Neural progenitor cell (in vitro differentiated cells): Measurements from ENCODE around the gene NR1H2. TPM values are rescaled to one million over a fixed set of nuclear protein-coding genes. Genes with fewer than 3 reads are reported as not detected.

Experiments
- DNase-seq: peaks from one replicate; pipeline ENCODE4 v3.0.0-alpha.2; 2016; ENCODE audit warnings: low spot score
- H2AFZ ChIP-seq: fragments of 200-600 bp; sonication (generic); replicated peaks from 2 replicates; pipeline ENCODE4 v1.6.1; 2016; ENCODE audit warnings: antibody characterized with exemption
- H3F3A ChIP-seq: fragments of 200-600 bp; sonication (generic); 2 replicates; pipeline ENCODE4 v1.6.1; 2016; ENCODE audit warnings: antibody characterized with exemption, low read depth
- H3K27ac ChIP-seq: fragments of 200-600 bp; sonication (generic); 2 replicates; pipeline ENCODE4 v1.5.1; 2016; ENCODE audit warnings: mild to moderate bottlenecking
- H3K27me3 ChIP-seq: fragments of 200-600 bp; sonication (generic); 2 replicates; pipeline ENCODE4 v1.6.1; 2016; ENCODE audit warnings: mild to moderate bottlenecking, moderate library complexity
- H3K36me3 ChIP-seq: fragments of 200-600 bp; sonication (generic); 2 replicates; pipeline ENCODE4 v1.5.1; 2016
- H3K4me1 ChIP-seq: fragments of 200-600 bp; sonication (generic); 2 replicates; pipeline ENCODE4 v1.6.1; 2016; ENCODE audit warnings: mixed run types
- H3K4me2 ChIP-seq: fragments of 200-600 bp; sonication (generic); 2 replicates; pipeline ENCODE4 v1.6.1; 2016
- H3K4me3 ChIP-seq: fragments of 200-600 bp; sonication (generic); 2 replicates; pipeline ENCODE4 v1.5.1; 2016
- H3K79me2 ChIP-seq: fragments of 200-600 bp; sonication (generic); 2 replicates; pipeline ENCODE4 v1.6.1; 2016; ENCODE audit warnings: low read depth
- H3K9ac ChIP-seq: fragments of 200-600 bp; sonication (generic); 2 replicates; pipeline ENCODE4 v1.6.1; 2016
- H3K9me3 ChIP-seq: fragments of 200-600 bp; sonication (generic); 2 replicates; pipeline ENCODE4 v1.5.1; 2016; ENCODE audit warnings: low read depth
- H4K20me1 ChIP-seq: fragments of 200-600 bp; sonication (generic); 2 replicates; pipeline ENCODE4 v1.6.1; 2016; ENCODE audit warnings: low read depth
- H3K27ac Mint-ChIP-seq: 3 replicates; pipeline ENCODE4 v1.8.0; 2021; ENCODE audit warnings: mixed read lengths
- H3K27me3 Mint-ChIP-seq: 2 replicates; pipeline ENCODE4 v1.8.0; 2022; ENCODE audit warnings: low read depth, mild to moderate bottlenecking, inconsistent platforms, moderate library complexity, mixed read lengths; ENCODE audit not compliant: insufficient read depth
- H3K36me3 Mint-ChIP-seq: 3 replicates; pipeline ENCODE4 v1.8.0; 2021; ENCODE audit warnings: mixed read lengths
- H3K4me1 Mint-ChIP-seq: 3 replicates; pipeline ENCODE4 v1.8.0; 2021; ENCODE audit warnings: mixed read lengths
- H3K4me3 Mint-ChIP-seq: 3 replicates; pipeline ENCODE4 v1.8.0; 2021; ENCODE audit warnings: mild to moderate bottlenecking, moderate library complexity, mixed read lengths
- H3K9me3 Mint-ChIP-seq: 3 replicates; pipeline ENCODE4 v1.8.0; 2020; ENCODE audit warnings: mixed read lengths
- EZH2 ChIP-seq: fragments of 200-600 bp; sonication (generic); IDR thresholded peaks from 2 replicates; pipeline ENCODE4 v1.6.1; 2017; ENCODE audit warnings: antibody characterized with exemption, mild to moderate bottlenecking, moderate library complexity
- EZH2phosphoT487 ChIP-seq: fragments of 200-600 bp; sonication (generic); IDR thresholded peaks from 2 replicates; pipeline ENCODE4 v1.6.1; 2017; ENCODE audit warnings: antibody characterized with exemption
- total RNA-seq: library from RNA; depleted of rRNA; stranded (reverse); fragments of >200 nt; gene quantifications from 2 replicates; pipeline ENCODE4 v1.2.3, GENCODE V29; 2015; ENCODE audit warnings: low replicate concordance
- TF ChIP-seq, protein P1 (sequence below): fragments of 200-600 bp; sonication (generic); IDR thresholded peaks from 2 replicates; pipeline ENCODE4 v1.5.1; 2017; ENCODE audit warnings: antibody characterized with exemption, mild to moderate bottlenecking

The NR1H2 gene
- total RNA-seq, 1 donor from 2014 or later = 25.4 TPM

- Histone ChIP-seq H3K4me3 (no peak overlapping the region), H3K79me2 (no peaks in the 10 kb centered on the region), H3K4me1 (peaks cover 3% of the 10 kb centered on the region), H3K9me3 (no peaks in the 10 kb centered on the region), H2AFZ (no peak overlapping the region), H3K27ac (no peak overlapping the region), H3K9ac (no peak overlapping the region), H3K27me3 (no peaks in the 10 kb centered on the region), H3K4me2 (no peak overlapping the region), H3K36me3 (no peaks in the 10 kb centered on the region), H4K20me1 (no peaks in the 10 kb centered on the region), H3F3A (no peaks in the 10 kb centered on the region)
- Mint-ChIP-seq H3K9me3 (peaks cover 2% of the 10 kb centered on the region), H3K4me3 (no peak overlapping the region), H3K4me1 (peaks cover 9% of the 10 kb centered on the region), H3K27me3 (peaks cover 4% of the 10 kb centered on the region), H3K27ac (no peak overlapping the region), H3K36me3 (peaks cover 9% of the 10 kb centered on the region)
- TF ChIP-seq EZH2 = no peak
- TF ChIP-seq, protein P1, sequence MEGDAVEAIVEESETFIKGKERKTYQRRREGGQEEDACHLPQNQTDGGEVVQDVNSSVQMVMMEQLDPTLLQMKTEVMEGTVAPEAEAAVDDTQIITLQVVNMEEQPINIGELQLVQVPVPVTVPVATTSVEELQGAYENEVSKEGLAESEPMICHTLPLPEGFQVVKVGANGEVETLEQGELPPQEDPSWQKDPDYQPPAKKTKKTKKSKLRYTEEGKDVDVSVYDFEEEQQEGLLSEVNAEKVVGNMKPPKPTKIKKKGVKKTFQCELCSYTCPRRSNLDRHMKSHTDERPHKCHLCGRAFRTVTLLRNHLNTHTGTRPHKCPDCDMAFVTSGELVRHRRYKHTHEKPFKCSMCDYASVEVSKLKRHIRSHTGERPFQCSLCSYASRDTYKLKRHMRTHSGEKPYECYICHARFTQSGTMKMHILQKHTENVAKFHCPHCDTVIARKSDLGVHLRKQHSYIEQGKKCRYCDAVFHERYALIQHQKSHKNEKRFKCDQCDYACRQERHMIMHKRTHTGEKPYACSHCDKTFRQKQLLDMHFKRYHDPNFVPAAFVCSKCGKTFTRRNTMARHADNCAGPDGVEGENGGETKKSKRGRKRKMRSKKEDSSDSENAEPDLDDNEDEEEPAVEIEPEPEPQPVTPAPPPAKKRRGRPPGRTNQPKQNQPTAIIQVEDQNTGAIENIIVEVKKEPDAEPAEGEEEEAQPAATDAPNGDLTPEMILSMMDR = no peak
- no peak for TF ChIP-seq EZH2phosphoT487
- no peak for DNase-seq
Observed at GRCh38 chr19:50362656-50363424, 13.4 kb upstream of the NR1H2 start.

DNA sequence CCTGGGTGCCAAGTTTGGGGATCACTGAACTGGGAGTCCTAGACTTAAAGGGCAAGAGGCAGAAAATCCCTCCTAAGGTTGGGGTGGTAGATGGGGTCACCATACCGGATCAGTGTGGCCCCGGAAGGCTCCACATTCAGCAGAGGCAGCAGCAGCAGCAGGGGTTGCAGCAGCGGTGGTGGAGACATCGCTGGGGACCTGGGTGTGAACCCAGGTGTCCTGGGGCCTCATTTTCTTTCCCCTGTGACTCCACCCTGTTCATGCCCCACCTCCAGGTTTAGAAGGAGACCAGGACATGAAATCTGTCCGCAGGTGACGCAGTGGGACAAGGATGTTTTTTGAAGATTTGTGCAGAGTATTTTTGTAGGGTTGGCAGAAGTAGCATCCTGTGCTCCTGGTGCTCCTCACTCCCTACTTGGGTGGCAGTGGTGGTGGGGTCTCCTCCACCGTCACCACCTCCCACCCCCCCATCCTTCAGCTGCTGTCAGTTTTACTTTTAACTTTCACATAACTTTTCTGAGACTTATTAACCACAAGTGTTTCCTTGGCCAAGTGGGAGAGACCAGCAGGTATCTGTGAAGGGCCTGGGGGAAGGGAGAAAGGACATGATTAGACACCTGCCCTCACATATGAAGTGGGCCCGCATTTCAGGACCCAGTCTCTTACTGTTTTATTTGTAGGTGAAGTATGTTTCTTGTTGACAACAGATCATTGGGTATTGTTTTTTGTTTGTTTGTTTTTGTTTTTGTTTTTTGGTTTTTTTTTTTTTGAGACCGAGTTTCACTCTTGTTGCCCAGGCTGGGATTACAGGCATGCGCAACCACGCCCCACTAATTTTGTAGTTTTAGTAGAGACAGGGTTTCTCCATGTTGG lies 10.6 kb upstream of the NR1H2 start, which contains the start of gene NAPSA:
Gene NAPSA, minus strand, starts transcription at position 206 of the 873 bp plus-strand sequence. Its CDS starts 18 bp downstream, at position 188.
- H3K27ac Mint-ChIP-seq = no peak within 1 kb of the TSS

More for the DNA sequence above, 10.6 kb upstream of the NR1H2 start, which contains the start of gene NAPSA:
- H2AFZ ChIP-seq = no peak within 1 kb of the TSS
- no peaks in the 10 kb centered on the region for H3K27me3 ChIP-seq
- H3K4me1 ChIP-seq = peaks cover 8% of the 10 kb centered on the region
- peaks cover 7% of the 10 kb centered on the region for H3K27me3 Mint-ChIP-seq
- no peak for DNase-seq
- H3K27ac ChIP-seq = no peak within 1 kb of the TSS
- no peaks in the 10 kb centered on the region for H4K20me1 ChIP-seq
- TF ChIP-seq EZH2phosphoT487 (no peak), EZH2 (no peak)
- TF ChIP-seq, protein P1 = no peak
- H3K79me2 ChIP-seq = no peaks in the 10 kb centered on the region
- H3K9me3 ChIP-seq = no peaks in the 10 kb centered on the region
- H3K36me3 Mint-ChIP-seq = no peaks in the 10 kb centered on the region
- no peak within 1 kb of the TSS for H3K4me3 Mint-ChIP-seq
- no peak within 1 kb of the TSS for H3K4me2 ChIP-seq
- H3K36me3 ChIP-seq = no peaks in the 10 kb centered on the region
- H3K4me3 ChIP-seq = no peak within 1 kb of the TSS
- H3K9ac ChIP-seq = no peak within 1 kb of the TSS
- H3F3A ChIP-seq = peaks cover 4% of the 10 kb centered on the region
- H3K4me1 Mint-ChIP-seq = peaks cover 22% of the 10 kb centered on the region
- peaks cover 2% of the 10 kb centered on the region for H3K9me3 Mint-ChIP-seq
